ENCODE data around the gene CD93.

DNA sequence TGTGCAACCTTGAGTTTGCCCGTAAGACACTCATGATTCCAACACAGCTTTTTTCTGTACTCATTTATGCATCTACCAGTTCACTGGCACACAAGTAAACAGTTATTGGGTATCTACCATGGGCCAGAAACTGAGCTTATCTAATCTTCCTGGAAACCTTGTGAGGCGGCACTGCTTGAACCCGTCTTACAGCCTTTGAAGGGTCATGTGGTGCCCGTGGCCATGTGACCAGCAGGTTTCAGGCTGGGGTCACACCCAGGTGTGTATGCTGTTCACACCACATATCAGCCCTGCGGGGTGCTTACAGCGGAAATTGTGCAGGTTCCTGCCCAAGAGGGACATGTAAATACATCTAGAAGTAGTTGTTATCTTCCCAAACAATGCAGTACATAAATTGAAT lies 42.7 kb downstream of the CD93 start:
- TF ChIP-seq GATA2 (IDR thresholded peaks at IDR 0.05; ENCODE audit: low read depth, low read length) (no peak), GATA3 (IDR thresholded peaks at IDR 0.05; ENCODE audit: low read depth, low read length) (no peak)

Data from SH-SY5Y (cell line).